Right kidney (tissue), 1 donor: Measurements from ENCODE around the gene HIVEP3.

Experiments used
- DNase-seq: peaks from one replicate; pipeline ENCODE4 v3.0.0-alpha.2; 2016

The HIVEP3 gene

DNA sequence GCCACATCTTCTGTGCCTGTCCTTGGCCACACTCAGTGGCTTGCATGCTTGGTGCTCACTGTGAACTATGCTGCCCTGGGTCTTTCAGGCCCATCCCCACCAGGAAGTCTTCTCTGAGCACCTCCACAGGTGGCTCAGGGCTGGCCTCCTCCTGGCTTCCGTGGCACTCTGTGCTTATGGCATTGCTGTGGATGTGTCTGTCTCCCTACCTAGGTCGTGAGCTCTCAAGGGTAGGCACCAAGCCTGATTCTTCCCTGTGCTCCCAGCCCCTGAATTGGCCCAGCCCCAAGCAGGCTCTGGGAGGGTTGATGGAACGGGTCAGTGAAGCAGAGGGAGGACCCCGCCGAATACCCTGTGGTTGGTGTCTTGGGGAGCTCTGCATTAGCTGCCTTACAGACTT, 236.6 kb downstream of the HIVEP3 start:
- DNase-seq: no peak

DNA sequence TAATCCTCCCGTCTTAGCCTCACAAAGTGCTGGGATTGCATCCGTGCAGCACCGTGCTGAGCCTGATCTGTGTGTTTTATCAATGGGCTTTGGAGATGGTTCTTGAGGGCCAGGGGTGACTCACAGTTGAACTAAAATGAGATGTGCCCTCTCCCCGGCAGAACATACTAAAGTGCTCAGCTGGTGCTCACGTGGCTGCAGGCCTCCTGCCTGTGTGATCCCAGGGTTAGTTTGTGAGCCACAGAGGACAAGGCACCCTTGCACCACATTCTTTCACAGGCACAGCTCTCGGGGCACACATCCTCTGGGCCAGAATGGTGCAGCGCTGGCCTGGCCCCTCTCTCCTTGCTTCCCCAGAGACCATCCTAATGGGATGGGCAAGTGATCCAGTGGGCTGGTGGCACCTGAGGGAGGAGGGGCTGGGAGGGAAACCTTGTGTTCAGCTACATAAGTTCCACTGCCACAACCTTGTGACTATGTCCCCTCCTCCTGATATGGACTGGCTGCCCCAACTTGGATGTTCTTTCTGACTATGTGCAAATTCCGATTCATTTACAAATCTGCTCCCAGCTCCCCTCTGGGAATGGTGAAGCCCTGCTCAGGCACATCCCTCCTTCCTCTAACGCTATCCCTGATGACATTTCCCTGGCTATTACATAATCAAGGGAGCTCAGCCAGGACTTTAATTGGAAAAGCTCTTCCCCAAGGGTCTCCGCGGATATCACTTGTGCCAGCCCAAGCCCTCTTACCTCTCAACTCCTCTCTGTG, 237.2 kb downstream of the HIVEP3 start:
- no peak for DNase-seq

DNA sequence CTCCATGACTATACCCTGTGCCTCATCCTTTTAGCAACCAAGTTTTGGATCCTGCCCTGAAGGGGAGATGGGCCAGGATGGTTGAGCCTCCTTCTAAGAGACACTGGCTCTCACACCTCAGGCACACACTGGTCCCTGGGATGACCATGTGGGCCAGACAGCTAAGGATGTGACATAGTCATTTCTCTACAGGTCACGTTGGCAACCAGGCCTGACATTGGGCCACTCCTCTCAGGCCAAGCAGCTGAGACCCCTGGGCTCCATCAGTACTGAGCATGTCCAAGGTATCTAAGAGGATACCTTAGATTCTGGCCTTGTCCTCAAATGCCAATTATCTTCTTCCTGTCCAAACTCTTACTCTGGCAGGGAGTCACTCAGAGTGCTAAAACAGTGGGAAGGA, 238.7 kb downstream of the HIVEP3 start:
- DNase-seq: no peak

DNA sequence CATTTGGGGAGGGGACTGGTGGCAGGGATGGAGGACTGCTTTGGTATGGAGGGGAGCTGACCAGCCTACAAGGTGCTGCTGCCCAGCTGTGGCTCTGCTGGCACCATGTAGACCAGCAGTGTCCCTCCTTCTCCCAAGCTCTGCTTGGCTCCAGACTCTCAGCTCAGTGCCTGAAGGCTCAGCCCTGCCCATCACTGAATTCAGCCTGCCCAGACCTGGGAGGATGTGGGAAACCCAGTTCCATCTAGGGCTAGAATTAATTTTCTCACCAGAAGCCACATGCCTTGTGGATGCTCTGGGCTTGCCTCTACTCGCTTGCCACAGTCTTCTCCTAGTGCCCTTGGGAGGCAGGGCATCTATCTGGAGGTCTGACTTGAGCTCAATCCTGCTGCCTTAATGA, 239.2 kb downstream of the HIVEP3 start:
- no peak for DNase-seq

DNA sequence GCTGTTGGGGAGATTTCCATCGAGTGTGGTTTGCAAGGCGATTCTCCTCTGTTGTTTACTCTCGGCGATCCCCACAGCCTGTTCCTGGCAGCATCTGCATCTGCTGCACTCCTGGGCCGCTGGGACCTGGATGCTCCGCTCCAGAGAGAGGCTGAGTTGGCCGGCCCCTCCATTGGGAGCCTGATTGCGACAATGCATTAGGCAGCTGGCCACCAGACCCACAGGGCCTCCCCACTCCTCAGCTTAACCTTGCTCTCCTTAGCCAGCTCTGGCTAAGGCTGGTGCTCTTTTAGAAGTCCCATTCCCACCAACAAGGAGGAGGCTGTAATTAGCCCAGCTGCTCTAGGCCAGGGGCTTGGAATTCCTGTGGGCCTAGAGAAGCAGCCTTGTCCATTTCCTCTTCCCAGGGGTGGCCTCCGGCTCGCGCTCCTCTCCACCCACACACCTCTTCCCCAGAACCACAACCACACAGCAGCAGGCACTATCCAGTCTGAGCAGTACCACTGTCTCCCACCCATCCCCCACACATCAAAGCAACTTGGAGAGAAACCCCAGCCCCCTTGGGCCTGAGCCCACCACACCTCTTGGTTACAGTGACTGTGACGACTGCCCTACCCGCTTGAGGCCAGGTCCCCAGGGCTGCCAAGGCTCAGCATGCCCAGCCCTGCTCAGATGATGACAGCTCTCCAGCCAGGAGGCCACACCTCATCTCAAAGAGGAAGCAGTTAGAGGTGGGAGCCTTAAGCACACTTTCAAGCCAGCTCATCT, 240.4 kb downstream of the HIVEP3 start:
- no peak for DNase-seq

DNA sequence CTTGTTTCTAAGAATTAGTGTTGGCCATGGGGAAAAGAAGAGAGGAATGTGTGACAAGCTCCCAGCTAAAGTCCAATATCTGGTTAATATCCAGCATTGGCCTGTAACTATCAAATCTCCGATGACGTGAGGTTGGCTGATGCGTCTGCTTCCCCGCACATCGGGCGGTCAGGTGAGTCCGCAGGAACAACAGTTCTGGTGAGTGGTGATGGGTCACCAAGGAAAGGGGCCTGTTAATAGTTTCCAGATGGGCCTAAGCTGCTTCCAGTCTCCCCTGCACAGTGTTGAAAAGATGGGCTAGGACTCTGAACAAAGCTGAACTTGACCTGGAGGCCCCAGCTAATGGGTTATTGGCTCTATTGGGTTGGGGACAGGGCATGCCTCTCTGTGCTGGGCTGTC, 241.1 kb downstream of the HIVEP3 start:
- no peak for DNase-seq

DNA sequence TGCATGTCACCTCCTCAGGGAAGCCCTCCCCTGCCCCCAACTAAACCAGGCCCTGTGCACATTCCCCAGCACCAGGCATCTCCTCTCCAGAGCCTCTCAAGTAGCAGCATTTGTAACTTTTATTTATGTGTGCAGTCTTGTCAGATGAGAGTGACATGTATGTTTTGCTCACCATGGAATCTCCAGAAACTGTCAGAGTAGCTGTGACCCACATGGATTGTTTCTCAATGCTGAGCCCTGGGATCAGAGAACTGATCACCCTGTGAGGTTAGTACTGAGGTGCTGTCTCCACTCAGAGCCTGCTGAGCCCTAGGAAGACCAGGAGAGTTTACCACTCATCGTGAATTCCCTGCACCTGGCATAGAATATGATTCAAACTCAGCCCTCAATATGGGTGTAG, 243.3 kb downstream of the HIVEP3 start:
- DNase-seq: no peak

DNA sequence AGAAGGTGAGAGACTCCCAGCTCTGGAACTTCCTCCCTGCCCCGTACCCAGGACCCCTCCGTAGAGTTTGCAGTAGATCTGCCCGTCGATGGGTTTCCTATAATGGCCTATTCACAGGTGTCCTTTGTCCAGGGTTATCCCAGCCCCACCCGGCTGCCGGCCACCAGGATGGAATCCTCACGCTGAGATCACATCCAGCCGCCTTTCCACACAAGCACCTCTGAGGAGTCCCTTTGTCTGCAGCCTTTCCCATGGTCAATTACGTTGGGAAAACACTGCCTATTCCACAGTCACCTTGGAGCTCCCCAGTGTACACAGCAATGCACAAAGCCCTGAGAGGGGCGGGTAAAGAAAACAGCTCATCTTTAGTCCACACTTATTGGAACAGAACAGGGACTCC, 244.2 kb downstream of the HIVEP3 start:
- no peak for DNase-seq

DNA sequence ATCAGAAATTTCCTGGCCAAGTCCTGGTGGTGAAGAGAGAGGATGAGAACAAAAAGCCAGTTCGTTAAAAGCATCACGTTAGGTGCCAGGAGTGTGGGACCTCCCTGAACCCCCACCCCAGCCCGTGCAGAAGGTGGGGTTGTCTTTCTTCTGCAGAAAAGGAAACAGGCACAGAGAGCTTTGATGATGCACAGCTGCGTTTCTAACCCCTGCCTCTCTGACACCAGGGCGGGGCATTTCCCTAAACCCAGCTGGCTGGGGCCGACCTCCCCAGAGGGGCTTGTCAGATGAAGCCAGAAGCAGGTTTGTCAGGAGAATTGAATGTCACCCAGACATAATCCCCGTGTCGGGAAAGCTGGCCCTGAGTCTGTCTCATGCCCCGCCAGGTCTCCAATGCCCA, 244.9 kb downstream of the HIVEP3 start:
- DNase-seq: no peak

DNA sequence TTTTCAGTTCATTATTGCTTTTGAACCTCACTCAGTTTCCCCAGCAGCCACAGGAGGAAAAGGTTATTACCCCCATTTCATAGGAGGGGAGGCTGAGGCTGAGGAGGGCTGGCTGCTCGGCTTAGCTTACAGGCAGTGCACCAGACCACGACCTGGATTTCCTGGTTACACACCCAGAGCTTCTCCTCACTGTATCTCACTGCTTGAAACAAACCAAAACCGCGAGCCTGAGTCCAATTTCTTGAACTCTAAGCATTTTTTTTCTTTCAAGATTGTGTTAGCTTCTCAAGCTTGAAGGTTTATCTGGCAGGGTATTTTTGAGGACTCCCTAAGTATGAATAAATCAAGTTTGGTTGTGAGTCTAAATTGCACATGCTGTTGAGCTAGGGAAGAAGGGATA, 245.3 kb downstream of the HIVEP3 start:
- no peak for DNase-seq

DNA sequence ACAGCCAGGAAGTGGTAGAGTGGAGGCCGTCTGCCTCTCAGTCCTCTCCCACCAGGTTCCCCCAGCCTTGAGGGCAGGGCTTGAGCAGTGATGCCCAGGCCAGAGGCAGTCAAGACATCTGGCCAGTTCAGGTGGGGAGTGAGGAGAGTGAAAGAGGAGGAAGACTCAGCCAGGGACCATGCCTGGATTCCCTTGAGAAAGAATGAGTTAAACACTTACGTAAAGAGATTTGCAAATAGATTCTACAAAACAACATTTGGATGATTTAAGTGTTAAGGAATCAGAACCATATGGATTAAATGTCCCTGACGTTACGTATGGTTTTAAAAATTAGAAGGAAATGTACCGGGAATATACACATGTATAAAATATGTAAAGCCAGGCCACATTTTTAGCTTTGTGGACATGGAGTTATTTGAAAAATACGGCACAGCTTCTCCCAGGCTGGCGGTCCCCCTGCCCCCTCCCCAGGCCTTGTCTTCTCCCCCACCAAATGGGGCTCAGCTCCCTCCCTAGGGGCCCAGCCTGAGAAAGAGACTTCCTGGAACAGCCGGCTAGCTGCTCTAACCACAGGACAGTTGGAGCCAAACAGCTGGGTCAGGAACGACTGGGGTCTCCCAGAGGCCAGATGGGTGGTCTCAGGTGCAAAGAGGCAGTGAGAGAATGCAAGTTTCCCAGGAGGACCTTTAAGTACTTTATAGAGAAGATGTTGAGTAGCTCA, 245.9 kb downstream of the HIVEP3 start:
- no peak for DNase-seq

DNA sequence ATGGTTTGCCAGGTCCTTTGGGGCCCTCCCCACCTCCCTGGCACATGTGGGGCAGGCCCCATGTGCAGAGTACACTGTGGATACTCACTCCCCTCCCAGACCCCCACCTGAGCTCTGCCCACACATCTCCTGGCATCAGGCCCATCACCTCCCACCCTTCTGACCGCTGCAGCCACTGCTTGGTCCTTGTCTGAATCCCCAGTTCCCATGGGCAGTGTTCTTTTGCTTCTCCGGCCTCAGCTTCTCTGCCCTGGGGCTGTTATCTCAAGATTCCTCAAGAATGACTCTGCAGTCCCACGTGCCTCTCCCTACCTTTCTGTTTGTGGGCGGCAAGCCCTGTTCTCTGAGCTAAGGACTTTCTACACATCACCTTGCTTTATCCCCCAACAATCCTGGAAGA, 246.5 kb downstream of the HIVEP3 start:
- no peak for DNase-seq

DNA sequence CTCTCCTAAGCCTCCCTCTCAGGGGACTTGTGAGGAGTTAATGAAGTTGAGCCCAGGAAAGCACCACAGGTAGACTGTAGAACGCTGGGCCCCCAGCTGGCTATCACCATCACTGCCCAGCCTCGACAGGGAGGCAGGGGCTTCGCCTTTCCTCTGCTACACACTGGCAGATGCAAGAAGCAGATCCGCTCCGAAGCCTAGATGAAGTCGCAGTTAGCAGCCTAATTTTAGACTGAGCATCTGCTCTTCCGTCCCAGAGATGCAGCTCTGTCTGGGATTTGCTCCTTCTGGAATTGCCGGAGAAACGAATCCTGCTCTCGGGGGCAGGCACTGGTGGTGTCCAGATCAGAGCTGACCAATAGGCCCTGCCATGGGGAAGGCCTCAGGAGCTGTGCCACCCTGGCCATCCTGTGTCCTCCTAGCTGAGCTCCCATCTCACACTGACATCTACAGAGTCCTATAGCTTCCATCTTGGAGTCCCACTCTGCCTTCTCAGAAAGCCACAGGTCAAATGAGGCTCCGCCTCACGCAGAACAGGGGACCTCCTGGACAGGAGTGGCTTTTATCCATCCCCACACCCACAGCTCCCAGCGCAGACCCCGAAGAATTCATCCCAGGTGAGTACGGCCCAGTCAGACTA, 247.5 kb downstream of the HIVEP3 start:
- DNase-seq: no peak

DNA sequence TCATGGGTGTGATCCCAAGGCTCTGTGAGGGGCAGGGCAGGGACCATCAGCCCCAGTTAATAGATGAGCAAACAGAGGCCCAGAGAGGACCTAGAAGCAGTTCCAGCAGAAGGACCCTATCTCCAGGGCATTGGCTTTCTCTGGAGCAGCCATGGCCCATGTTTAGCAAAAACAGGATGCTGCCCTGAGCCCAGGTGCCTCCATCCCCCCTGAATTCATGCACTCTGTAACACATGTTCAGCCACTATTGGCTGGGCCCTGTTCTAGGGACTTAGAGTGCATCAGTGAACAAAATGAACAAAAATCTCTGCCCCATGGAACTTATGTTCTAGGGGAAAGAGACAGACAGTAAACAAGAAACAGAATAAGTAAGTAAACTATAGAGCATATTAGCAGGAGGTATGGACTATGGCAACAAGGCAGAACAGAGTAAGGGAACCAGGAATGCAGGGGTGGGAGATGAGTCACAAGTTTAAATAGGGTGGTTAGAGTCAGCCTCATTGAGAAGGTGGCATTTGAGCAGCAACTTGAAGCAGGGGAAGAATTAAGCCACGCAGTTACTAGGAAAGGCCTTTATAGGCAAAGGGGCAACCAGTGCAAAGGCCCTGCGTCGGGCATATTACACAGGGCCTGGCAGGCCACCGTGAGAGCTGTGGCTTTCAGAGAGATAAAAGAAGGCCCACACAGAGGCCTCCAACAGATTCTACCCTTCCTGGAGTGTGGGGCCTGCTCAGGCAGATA, 248.3 kb downstream of the HIVEP3 start:
- no peak for DNase-seq

DNA sequence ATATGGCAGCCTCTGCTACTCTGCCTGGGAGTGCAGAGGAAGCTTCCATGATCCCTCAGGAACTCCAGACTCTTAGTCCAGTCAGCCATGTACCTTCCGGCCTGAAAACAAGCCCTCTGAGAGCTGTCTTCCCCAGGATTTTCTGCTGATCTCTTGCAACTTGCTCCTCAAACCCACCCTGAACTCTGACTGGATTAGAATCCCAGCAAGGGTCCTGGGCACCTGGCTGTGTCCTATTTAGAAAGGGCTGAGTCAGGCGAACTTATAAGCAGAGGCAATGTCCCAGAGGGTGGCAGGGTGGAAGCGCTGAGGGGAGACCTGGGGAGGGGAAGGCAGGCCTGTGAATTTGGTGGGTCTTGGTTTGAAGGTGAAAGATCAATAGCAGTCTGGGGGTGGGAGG, 249.8 kb downstream of the HIVEP3 start:
- DNase-seq: no peak

DNA sequence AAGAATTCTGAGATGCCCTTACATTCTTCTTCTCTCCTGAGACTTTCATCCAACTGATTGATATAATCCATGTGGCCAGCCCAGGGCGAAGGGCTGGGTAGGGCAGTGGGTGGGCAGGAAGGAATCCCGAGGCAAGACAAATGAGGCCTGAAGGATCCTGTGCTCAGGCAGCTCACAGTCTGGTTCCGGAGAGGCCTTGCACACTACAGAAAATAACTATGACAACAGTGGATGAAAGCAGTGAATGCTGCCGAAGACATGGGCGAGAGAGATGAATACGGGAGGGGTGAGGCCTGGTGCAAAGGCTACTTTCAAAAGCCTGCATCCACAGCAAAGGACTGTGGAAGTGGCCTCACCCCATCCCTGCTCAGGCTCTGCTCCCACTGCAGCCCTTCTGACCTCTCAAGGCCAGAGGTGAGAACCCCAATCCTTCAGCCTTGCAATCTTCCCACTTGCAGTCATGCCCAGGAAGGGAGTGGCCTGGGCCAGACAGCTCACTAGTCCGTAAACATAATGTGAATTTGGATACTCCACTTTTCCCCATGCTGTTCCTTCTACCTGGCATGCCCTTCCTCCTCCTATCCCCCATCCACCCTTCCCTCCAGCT, 250.6 kb downstream of the HIVEP3 start:
- no peak for DNase-seq

DNA sequence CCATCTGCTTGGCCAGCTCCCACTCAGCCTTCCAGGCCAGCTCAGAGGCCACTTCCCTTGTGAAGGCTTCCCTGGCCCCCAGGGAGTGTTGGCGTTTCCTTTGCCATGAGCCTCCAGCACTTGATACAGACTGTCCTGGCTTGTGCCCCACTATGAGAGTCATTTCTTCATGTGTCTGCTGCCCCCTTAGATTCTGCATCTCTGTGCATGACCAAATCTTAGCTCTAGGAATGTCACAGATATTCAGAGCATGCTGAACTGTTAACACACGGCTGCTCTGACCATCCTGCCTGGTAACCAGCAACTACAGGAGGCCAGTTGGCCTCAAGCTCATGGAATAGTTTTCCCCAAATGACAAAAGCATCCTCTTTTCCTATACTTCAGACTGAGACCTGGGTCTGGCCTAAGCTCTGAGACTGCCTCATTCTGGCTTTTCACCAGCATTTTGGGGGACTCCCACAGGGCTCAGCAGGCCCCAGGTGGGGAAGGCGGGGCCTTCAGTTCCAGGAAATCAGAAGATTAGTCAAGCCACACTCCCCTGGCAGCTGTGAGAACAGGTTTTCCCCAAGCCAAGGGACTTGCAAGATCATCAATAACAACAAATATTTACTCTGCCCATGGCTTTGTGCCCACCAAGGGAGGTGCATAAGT, 251.6 kb downstream of the HIVEP3 start:
- DNase-seq: no peak

DNA sequence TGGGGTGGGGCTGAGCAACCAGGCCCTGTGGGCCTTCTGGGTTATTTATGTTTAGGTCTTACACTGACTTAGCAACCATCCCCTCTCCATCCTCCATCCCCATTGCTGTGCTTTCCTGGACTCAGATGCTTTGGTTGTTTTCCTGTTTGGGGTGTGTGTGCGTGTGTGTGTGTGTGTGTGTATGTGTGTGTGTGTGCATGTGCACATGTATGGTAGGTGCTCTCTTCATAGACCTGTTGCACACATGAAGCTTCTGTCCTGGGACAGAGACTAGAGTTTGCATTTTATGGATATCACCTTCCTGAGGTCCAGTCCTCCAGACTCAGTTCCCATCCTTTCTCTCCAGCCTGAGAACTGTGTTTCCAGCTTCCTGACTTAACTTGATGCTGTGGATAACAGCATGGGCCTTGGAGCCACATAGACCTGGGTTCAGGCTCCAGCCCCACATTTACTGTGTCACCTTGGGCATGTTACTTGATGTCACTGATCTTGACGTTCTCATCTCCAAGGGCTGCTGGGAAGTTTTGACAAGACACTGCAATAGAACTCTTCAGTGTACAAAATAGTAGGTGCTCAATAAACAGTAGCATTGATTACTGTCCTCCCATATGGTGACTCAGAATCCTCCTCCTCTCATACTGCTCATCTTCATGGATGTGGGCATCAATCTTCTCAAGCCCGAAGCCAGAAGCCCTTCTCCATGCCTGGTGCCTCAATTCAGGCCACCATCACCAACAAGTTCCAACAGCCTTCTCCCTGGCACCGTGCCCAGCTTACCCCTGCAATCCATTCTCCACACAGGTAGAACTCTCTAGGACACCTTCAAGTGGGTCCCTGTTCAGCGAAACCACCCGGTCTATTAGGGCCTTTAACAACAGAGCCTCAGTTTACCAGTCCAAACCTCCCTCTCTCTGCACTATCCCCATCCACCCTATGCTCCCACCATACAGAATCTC, 252.5 kb downstream of the HIVEP3 start:
- DNase-seq: no peak

DNA sequence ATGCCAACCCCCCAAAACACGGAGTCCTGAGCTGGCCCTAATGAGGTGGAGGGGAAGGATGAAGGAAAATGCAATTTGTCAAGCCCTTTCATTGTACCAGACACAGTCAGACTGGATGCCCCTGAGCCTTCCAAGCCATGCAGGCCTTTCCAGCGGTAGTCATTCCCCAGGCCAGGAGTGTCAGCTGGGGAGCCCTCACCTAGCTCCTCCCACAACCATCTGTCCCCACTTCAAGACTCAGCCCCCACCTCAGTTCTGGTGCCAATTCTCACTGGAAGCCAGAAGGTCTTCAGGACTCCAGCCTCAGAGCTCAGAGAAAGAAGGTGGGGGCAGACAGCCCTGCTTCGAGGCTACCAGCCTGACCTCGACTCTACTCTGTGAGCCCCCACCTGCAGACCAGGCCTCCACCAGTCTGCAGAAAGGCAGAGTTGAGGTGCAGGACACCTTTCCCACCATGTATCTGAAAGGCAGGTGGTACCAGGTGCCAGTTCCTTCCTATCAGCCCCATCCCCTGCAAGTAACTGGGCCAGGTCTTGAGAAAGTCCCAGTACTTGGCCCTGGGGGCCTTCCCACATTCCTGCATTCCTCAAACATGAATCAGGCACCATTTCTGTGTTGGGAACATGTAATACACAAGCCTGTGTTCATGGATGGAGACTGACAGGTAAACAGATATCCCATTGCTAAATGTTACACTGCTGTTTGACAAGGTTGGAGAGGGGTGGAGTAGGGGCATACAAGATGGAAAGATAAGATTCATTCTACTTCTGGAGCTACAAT, 253.7 kb downstream of the HIVEP3 start:
- DNase-seq: no peak
